Activated CD4-positive, alpha-beta memory T cell treated with anti-CD3 and anti-CD28 coated beads for 36 hours (primary cell): ENCODE data around the gene METAP1D. TPM values are rescaled to one million over a fixed set of nuclear protein-coding genes. Genes with fewer than 3 reads are reported as not detected.

Experiments used
- CTCF ChIA-PET: fragments of 350-600 bp; sonication (Branson Sonifier 250); formaldehyde crosslinking; loops from one replicate; lab custom pipeline; 2021; ENCODE audit warnings: antibody characterized with exemption, inconsistent platforms; lab: Charles Lee
- POLR2A ChIA-PET: fragments of 350-600 bp; sonication (Branson Sonifier 250); formaldehyde crosslinking; loops from one replicate; lab custom pipeline; 2021; ENCODE audit warnings: antibody characterized with exemption; lab: Charles Lee
- DNase-seq: peaks from one replicate; pipeline ENCODE4 v3.0.0-alpha.2; 2020
- H3K27ac Mint-ChIP-seq: one replicate; pipeline ENCODE4 v1.8.0; 2021; ENCODE audit warnings: mixed read lengths
- H3K27me3 Mint-ChIP-seq: one replicate; pipeline ENCODE4 v1.8.0; 2021; ENCODE audit warnings: mixed read lengths
- H3K36me3 Mint-ChIP-seq: one replicate; pipeline ENCODE4 v1.8.0; 2021; ENCODE audit warnings: mixed read lengths
- H3K4me1 Mint-ChIP-seq: one replicate; pipeline ENCODE4 v1.8.0; 2021; ENCODE audit warnings: low read depth, mixed read lengths
- H3K4me3 Mint-ChIP-seq: one replicate; pipeline ENCODE4 v1.8.0; 2021; ENCODE audit warnings: mild to moderate bottlenecking, mixed read lengths
- H3K9me3 Mint-ChIP-seq: one replicate; pipeline ENCODE4 v1.8.0; 2021; ENCODE audit warnings: mixed read lengths
- intact Hi-C: fragments of 100-400 bp; cut with micrococcal nuclease; formaldehyde crosslinking; loops from one replicate; pipeline ENCODE4 v1.15.1; 2023
- total RNA-seq, 2 experiments: library from RNA; stranded (reverse); gene quantifications; one replicate each; pipeline ENCODE4 v1.2.3, GENCODE V29; 2021

METAP1D gene
- total RNA-seq, 2 experiments from 2014 or later: 3.4 to 3.9 TPM

DNA sequence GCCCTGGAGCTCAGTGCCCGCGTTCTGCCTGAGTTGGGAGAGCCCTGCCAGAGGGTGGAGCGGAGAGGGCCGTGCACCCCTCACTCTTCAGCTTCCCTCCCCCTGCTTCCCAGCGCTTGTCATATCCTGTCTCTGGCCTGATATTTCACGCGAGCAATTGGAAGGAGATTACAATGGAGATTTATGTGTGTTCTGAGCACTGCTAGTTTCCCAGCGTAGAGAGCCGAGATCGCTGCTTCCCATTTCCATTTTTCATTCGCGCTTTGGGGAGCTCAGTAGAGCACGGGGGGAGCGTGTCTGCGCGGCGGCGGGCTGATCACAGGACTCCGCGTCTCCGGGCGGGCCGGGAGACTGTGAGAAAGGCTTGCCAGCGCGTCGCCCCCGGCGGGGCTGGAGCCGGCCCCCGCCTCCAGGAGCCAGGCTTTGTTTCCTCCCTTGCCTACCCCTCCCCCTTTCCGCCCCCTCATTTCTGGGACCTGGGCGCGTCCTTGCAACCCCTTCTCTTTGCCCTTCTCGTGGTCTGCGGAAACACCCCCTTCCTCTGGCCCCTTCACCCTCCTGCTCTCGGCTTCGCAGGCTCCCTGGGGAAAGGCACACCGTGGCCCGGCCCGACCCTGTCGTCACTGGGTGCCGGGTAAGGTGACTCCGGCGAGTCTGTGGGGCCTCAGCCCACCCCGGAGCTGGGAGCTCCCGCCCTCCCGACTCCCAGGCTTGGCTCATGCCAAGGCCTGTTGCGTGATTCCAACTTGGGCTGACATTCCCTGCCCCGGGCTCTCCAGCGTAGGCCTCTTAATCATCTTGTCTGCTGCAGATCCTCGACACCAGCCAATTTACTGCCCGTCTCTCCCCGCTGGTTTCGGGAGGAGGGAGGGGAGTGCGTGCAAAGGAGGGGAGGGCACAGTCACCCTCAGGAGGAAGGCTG lies 97.1 kb downstream of the METAP1D start:
- no peaks in the 10 kb centered on the region for H3K36me3 Mint-ChIP-seq
- peaks cover 68% of the 10 kb centered on the region for H3K27me3 Mint-ChIP-seq
- POLR2A ChIA-PET: interaction anchor here (0.7 kb wide), 1 partner anchor 203 kb away, joined by 3 read pairs; the partner anchor contains the start of gene SLC25A12
- CTCF ChIA-PET: interaction anchor here (0.5 to 2.9 kb wide), 4 partner anchors 7 to 348 kb away, joined by 3 to 21 read pairs (median 6); partner anchors contain the start of gene DLX1
- intact Hi-C loops: no loop called here
- peaks cover 50% of the 10 kb centered on the region for H3K4me1 Mint-ChIP-seq
- H3K4me3 Mint-ChIP-seq: peak overlapping the region; percentile 14
- H3K9me3 Mint-ChIP-seq: no peaks in the 10 kb centered on the region
- H3K27ac Mint-ChIP-seq: no peak overlapping the region
- no peak for DNase-seq

DNA sequence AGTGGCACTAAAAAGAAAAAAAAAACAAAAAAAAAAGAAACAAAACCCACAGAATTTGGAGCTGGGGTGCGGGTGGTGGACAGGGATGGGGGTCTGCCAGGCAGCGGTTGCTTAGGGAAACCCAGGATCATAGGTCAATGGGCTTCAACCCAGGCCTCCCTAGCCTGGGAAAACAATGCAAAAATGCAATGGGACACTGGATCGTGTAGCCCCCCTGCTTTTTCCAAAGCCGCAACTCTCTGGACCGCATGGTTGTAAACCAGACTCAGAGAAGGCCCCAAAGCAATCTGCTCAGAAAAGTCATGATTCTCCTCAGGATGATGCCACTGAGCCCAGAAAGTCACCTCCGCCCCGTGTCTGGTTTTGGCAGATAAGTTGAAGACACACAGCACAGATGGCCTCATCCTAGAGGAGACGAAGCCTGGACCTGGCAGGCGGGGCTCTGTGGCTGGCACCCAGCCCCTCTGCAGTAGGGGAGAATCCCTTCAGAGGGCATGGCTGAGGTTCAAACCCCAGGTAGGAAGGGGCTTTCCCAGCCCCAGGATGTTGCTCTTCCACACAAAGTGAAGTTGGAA lies 97.9 kb downstream of the METAP1D start:
- ChIA-PET CTCF (interaction anchor here (1.5 kb wide), 1 partner anchor 12 kb away, joined by 9 read pairs; the partner anchor contains the start of gene DLX1), POLR2A (no interaction called here)
- Mint-ChIP-seq H3K9me3 (no peaks in the 10 kb centered on the region), H3K4me3 (no peak overlapping the region), H3K4me1 (peaks cover 51% of the 10 kb centered on the region), H3K27me3 (peaks cover 66% of the 10 kb centered on the region), H3K27ac (no peak overlapping the region), H3K36me3 (no peaks in the 10 kb centered on the region)
- no peak for DNase-seq
- intact Hi-C loops: no loop called here

DNA sequence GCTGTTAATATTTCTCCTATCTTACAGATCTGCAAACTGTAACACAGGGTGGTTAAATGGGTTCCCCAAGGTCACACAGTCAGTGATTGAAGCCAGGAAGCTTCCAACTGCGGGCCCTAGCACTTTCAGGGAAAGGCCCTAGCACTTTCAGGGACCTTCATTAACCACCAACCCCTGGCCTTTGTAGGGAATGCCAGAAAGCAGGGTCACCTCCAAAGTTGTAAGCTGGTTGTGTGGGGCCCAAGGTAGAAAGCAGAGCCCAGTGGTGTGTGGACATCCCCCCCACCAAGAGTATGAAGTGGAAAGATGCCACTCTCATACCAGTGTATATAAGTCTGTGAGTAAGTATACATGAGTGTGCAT lies 98.5 kb downstream of the METAP1D start:
- intact Hi-C loops: no loop called here

DNA sequence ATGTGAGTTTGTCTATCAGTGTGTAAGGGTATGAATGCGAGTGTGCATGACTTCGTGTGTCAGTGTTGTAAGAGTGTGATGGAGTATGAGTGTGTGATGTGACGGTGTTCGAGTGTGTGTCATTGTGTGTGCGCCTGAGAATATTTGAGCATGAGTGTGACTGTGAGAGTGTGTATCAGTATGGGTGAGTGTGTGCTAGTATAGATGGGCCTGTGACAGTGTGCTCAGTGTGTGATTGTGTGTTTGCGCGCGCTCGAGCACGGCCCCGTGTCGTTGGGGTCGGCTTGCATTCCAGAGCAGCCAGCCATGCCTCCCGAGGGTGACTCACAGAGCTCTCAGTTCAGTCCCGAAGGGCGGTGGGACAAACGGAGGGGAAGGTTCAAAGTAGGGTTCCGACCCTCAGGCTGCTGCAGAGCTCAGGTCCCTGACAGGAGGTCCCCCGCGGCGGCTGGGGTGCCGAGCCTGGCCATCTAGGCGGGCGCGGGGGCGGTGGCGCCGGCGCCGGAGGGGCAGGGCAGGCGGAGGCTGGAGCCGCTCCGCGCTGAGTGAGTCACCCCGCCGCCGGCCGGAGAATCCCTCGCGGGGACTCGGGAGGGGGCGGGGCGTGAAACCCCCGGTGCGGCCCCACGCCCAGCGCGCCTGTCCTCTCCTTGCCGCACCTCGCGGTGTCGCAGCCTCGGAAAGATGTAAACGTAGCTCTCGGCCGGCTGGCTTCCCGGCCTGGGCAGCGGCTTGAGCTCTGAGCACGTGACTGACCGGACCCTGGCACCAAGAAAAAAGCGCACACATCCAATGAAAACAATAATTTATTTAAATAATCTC lies 99.1 kb downstream of the METAP1D start:
- H3K4me3 Mint-ChIP-seq: peak overlapping the region; percentile 33
- H3K27ac Mint-ChIP-seq: no peak overlapping the region
- no peaks in the 10 kb centered on the region for H3K36me3 Mint-ChIP-seq
- intact Hi-C loops: no loop called here
- no peaks in the 10 kb centered on the region for H3K9me3 Mint-ChIP-seq
- ChIA-PET POLR2A (interaction anchor here (0.6 kb wide), 1 partner anchor 354 kb away, joined by 5 read pairs; no protein-coding TSS in a partner anchor), CTCF (interaction anchor here (1.0 to 1.5 kb wide), 2 partner anchors 13 to 16 kb away, joined by 3 to 9 read pairs; partner anchors contain the start of gene DLX1)
- H3K4me1 Mint-ChIP-seq: peaks cover 56% of the 10 kb centered on the region
- peaks cover 62% of the 10 kb centered on the region for H3K27me3 Mint-ChIP-seq
- peak; percentile 67 for DNase-seq

More for the DNA sequence above, 98.5 kb downstream of the METAP1D start:
- no peak for DNase-seq
- Mint-ChIP-seq H3K4me1 (peaks cover 55% of the 10 kb centered on the region), H3K9me3 (no peaks in the 10 kb centered on the region), H3K36me3 (no peaks in the 10 kb centered on the region), H3K27ac (no peak overlapping the region), H3K27me3 (peaks cover 64% of the 10 kb centered on the region), H3K4me3 (peak overlapping the region; percentile 33)
- POLR2A ChIA-PET: no interaction called here
- CTCF ChIA-PET: interaction anchor here (1.5 kb wide), 1 partner anchor 12 kb away, joined by 9 read pairs; the partner anchor contains the start of gene DLX1

DNA sequence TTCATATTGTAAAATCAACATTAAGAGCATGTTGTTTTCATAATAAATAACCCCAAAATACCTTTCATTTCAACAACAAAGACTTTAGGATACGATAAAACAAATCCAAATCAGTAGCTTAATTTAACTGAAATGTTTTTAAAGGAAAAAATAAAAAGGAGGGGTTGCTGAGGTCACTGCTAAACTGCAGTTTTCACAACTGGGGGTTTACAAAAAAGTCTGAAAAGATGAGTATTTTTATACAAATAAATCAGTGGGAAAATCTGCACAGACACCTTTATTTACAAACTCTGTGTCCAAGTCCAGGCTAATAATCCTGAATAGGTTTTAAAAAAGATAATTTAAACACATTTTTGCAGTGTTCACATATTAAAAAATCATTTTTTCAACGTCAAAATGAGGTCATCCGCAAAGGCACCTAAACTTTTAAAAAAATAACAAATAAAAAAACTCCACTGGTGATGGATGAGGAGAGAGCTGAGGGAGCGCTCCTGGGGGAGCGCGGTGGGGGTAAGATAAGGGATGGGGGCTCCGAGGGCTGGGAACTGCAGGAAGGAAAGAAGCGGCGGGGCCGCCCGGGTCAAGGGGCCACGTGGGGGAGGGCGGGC lies 99.8 kb downstream of the METAP1D start:
- Mint-ChIP-seq H3K27ac (no peak overlapping the region), H3K36me3 (no peaks in the 10 kb centered on the region), H3K27me3 (peaks cover 65% of the 10 kb centered on the region), H3K4me3 (no peak overlapping the region), H3K9me3 (no peaks in the 10 kb centered on the region), H3K4me1 (peaks cover 56% of the 10 kb centered on the region)
- ChIA-PET POLR2A (interaction anchor here (0.6 kb wide), 1 partner anchor 353 kb away, joined by 5 read pairs; no protein-coding TSS in a partner anchor), CTCF (interaction anchor here (1.0 to 1.5 kb wide), 2 partner anchors 13 to 16 kb away, joined by 3 to 9 read pairs; partner anchors contain the start of gene DLX1)
- intact Hi-C loops: loop anchor here (5.0 kb wide), 4 partner anchors 97 to 458 kb away; partner anchors contain the start of genes DYNC1I2, HAT1 and PDK1
- no peak for DNase-seq

DNA sequence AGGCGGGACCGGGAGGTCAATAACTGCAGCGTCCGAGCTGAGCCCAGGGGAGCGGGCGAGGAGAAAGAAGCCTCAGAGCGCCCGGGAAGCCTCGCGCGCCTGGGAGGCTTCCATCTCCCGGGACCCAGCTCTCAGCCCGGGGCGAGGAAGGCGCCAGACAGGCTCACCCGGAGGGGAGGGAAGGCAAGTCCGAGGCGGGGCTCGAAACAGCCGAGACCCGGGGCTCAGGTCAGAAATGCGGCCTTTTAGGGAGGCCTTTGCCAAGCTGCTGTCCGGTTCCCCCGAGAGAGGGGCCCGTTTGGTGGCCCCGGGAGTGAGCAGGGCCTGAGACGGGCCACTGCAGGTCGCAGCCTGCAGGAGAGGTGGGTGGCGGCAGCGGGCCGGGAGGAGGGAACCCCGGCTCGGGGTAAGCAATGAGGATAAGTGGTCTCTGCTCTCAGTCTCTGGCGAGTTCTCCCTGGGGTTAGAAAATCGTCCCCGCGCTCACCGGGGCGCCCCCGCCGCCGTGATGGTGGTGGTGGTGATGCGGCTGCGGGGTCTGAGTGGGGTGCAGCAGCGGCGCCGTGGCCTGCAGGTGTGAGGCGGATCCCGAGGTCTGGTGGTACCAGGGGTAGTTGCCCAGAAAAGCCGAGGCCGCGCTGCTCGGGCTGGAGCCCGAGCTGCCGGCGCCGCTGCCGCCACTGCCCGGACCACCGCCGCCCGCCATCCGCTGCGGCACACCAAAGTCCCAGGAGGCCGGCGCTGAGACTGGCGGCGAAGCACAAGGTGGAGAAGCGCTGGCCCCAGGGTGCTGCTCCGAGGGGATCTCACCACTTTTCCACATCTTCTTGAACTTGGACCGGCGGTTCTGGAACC lies 100.6 kb downstream of the METAP1D start:
- no peak for DNase-seq
- Mint-ChIP-seq H3K27me3 (peaks cover 70% of the 10 kb centered on the region), H3K4me1 (peaks cover 56% of the 10 kb centered on the region), H3K36me3 (no peaks in the 10 kb centered on the region), H3K27ac (no peak overlapping the region), H3K4me3 (peak overlapping the region; percentile 6), H3K9me3 (no peaks in the 10 kb centered on the region)
- ChIA-PET CTCF (interaction anchor here (1.0 to 4.8 kb wide), 2 partner anchors 8 to 17 kb away, joined by 3 to 19 read pairs; no protein-coding TSS in a partner anchor), POLR2A (no interaction called here)
- intact Hi-C loops: loop anchor here (5.0 kb wide), 4 partner anchors 98 to 457 kb away; partner anchors contain the start of genes DYNC1I2, HAT1 and PDK1

DNA sequence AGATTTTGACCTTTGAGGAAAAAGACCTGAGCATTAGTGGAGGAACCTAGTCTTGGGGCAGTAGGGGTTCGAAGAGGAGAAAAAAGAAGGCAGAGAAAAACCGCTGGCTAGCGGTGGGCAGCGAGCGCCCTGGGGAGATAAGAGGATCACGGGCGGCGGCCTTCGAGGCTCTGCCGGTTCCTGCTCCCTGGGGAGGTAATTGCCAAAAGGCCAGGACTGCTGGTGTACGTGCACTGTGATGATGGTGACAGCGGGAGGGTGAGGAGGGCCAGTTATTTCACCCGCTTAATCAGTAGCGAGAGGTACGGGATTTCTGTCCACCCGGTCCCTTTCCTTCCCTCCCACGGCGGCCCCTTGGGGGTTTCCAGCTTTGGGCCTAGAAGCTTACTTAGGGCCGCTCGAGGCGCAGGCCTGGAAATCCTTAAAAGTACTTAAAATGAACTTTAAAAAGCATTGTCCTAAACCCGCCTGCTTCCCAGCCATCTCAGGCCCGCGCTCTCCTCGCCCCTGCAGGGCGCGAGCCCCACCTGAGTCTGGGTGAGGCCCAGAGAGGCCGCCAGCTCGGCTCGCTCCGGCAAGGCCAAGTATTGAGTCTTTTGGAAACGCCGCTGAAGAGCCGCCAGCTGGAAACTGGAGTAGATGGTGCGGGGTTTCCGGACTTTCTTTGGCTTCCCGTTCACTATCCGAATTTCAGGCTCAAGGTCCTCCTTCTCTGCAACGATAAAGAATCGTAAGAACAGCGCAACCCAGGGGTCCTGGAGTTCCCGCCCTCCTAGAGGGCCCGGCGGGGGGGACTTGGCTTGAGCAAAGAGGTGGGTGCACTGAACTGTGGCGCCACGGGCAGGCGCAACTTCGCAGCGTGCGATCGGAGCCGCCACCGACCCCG lies 101.4 kb downstream of the METAP1D start:
- intact Hi-C loops: loop anchor here (5.0 kb wide), 4 partner anchors 99 to 456 kb away; partner anchors contain the start of genes DYNC1I2, HAT1 and PDK1
- POLR2A ChIA-PET: interaction anchor here (2.0 kb wide), 1 partner anchor 14 kb away, joined by 8 read pairs; no protein-coding TSS in a partner anchor
- CTCF ChIA-PET: interaction anchor here (0.7 to 6.8 kb wide), 6 partner anchors 9 to 502 kb away, joined by 3 to 116 read pairs (median 11); partner anchors contain the start of gene DLX1
- Mint-ChIP-seq H3K27ac (no peak overlapping the region), H3K4me3 (peak overlapping the region; percentile 71), H3K4me1 (peaks cover 56% of the 10 kb centered on the region), H3K9me3 (no peaks in the 10 kb centered on the region), H3K27me3 (peaks cover 70% of the 10 kb centered on the region), H3K36me3 (no peaks in the 10 kb centered on the region)
- DNase-seq: no peak

DNA sequence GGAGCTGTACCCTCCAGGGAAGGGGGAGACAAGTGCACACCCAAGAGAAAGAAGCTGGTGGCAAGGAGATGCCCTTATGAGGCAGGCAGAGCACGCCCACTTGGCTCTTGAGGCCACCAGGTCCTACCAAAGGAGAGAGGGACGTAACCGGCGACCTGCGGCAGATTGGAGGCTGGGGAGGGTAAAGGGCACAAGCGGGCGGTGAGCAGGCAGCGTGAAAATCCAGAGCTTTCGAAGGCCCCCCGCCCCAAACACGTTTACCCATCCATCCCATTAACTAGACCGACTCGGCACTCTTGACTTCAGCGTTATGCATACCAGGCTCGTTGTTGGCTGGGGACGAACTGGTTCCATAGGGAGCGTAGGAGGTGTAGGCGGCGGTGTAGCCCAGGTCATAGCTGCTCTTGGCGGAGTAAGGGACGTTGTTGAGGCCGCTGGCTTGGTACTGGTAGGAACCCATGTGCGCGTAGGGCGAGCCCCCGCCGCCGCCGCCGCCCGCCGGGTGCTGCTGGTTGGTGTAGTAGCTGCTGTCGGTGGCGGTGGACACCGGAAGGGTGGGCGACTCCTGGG lies 102.2 kb downstream of the METAP1D start:
- Mint-ChIP-seq H3K27me3 (peaks cover 72% of the 10 kb centered on the region), H3K36me3 (no peaks in the 10 kb centered on the region), H3K4me1 (peaks cover 54% of the 10 kb centered on the region), H3K9me3 (no peaks in the 10 kb centered on the region), H3K27ac (no peak overlapping the region), H3K4me3 (peak overlapping the region; percentile 71)
- intact Hi-C loops: loop anchor here (1.0 to 5.0 kb wide), 6 partner anchors 8 to 455 kb away; partner anchors contain the start of genes DLX1, DYNC1I2, HAT1 and PDK1
- POLR2A ChIA-PET: interaction anchor here (1.2 to 2.0 kb wide), 3 partner anchors 9 to 15 kb away, joined by 3 to 8 read pairs (median 3); no protein-coding TSS in a partner anchor
- CTCF ChIA-PET: interaction anchor here (1.0 to 6.8 kb wide), 7 partner anchors 10 to 503 kb away, joined by 3 to 116 read pairs (median 3); partner anchors contain the start of gene DLX1
- no peak for DNase-seq
